Neural cell (in vitro differentiated cells): ENCODE measurements around the gene HEATR5A. TPM values are rescaled to one million over a fixed set of nuclear protein-coding genes. Genes with fewer than 3 reads are reported as not detected.

Experiments used
- H2AFZ ChIP-seq: fragments of 200-600, 300-800 bp; sonication (generic), shearing (Covaris generic); 2 replicates; pipeline ENCODE4 v1.6.0; 2014; ENCODE audit warnings: low read depth, mild to moderate bottlenecking, antibody characterized with exemption, low read length, moderate library complexity
- H3F3A ChIP-seq: fragments of 200-600 bp; shearing (Covaris generic); 2 replicates; pipeline ENCODE4 v1.6.1; 2016; ENCODE audit warnings: mild to moderate bottlenecking, moderate library complexity, mixed read lengths, antibody characterized with exemption, low read length; ENCODE audit not compliant: insufficient read depth, poor library complexity, severe bottlenecking
- H3K27ac ChIP-seq: fragments of 200-600, 300-800 bp; sonication (generic), shearing (Covaris generic); 2 replicates; pipeline ENCODE4 v1.5.1; 2014; ENCODE audit warnings: mild to moderate bottlenecking, low read length, moderate library complexity
- H3K27me3 ChIP-seq: fragments of 300-800, 200-600 bp; sonication (generic), shearing (Covaris generic); 2 replicates; pipeline ENCODE4 v1.6.0; 2014; ENCODE audit warnings: mild to moderate bottlenecking, low read depth, low read length, moderate library complexity; ENCODE audit not compliant: insufficient read depth
- H3K36me3 ChIP-seq: fragments of 300-800, 200-600 bp; sonication (generic), shearing (Covaris generic); 2 replicates; pipeline ENCODE4 v1.5.1; 2014; ENCODE audit warnings: mild to moderate bottlenecking, antibody characterized with exemption, low read length, moderate library complexity; ENCODE audit not compliant: insufficient read depth
- H3K4me2 ChIP-seq: fragments of 300-800, 200-600 bp; sonication (generic), shearing (Covaris generic); 2 replicates; pipeline ENCODE4 v1.6.0; 2014; ENCODE audit warnings: mild to moderate bottlenecking, low read length
- H3K4me3 ChIP-seq: fragments of 300-800, 200-600 bp; sonication (generic), shearing (Covaris generic); 2 replicates; pipeline ENCODE4 v1.5.1; 2014; ENCODE audit warnings: mild to moderate bottlenecking, low read length, moderate library complexity
- H3K79me2 ChIP-seq: fragments of 200-600 bp; shearing (Covaris generic); replicated peaks from 2 replicates; pipeline ENCODE4 v1.6.0; 2014; ENCODE audit warnings: mild to moderate bottlenecking, low read length, moderate library complexity; ENCODE audit not compliant: insufficient read depth
- H3K9ac ChIP-seq: fragments of 300-800, 200-600 bp; sonication (generic), shearing (Covaris generic); 2 replicates; pipeline ENCODE4 v1.6.1; 2016; ENCODE audit warnings: mild to moderate bottlenecking, low read length, mixed read lengths
- H3K9me2 ChIP-seq: fragments of 200-600 bp; shearing (Covaris generic); 2 replicates; pipeline ENCODE4 v1.6.1; 2016; ENCODE audit warnings: mild to moderate bottlenecking, low read length, mixed read lengths; ENCODE audit not compliant: insufficient read depth
- H3K9me3 ChIP-seq: fragments of 200-600, 300-800 bp; sonication (generic), shearing (Covaris generic); 2 replicates; pipeline ENCODE4 v1.6.1; 2016; ENCODE audit warnings: mild to moderate bottlenecking, mixed run types, low read length, moderate library complexity, mixed read lengths
- H4K20me1 ChIP-seq: fragments of 200-600 bp; shearing (Covaris generic); 2 replicates; pipeline ENCODE4 v1.6.1; 2016; ENCODE audit warnings: mild to moderate bottlenecking, mixed run types; ENCODE audit not compliant: insufficient read depth
- EP300 ChIP-seq: fragments of 450-650 bp; conservative IDR thresholded peaks from 2 replicates; pipeline ENCODE4 v1.6.1; 2014; ENCODE audit warnings: antibody characterized with exemption, mild to moderate bottlenecking, moderate library complexity; ENCODE audit not compliant: poor library complexity, severe bottlenecking
- EZH2 ChIP-seq: fragments of 200-600, 300-800 bp; shearing (Covaris generic), sonication (generic); IDR thresholded peaks from 2 replicates; pipeline ENCODE4 v1.6.1; 2014; ENCODE audit warnings: antibody characterized with exemption, low read length, borderline replicate concordance, mild to moderate bottlenecking; ENCODE audit not compliant: insufficient read depth, poor library complexity, severe bottlenecking
- MXI1 ChIP-seq: fragments of 450-650 bp; conservative IDR thresholded peaks from 2 replicates; pipeline ENCODE4 v1.6.1; 2014; ENCODE audit warnings: antibody characterized with exemption, mild to moderate bottlenecking; ENCODE audit not compliant: poor library complexity, severe bottlenecking
- POLR2AphosphoS5 ChIP-seq: IDR thresholded peaks from 2 replicates; pipeline ENCODE4 v1.6.1; 2012
- RAD21 ChIP-seq: fragments of 450-650 bp; conservative IDR thresholded peaks from 2 replicates; pipeline ENCODE4 v1.6.1; 2014; ENCODE audit warnings: antibody characterized with exemption, mild to moderate bottlenecking, moderate library complexity
- SMC3 ChIP-seq: fragments of 450-650 bp; conservative IDR thresholded peaks from 2 replicates; pipeline ENCODE4 v1.6.1; 2014; ENCODE audit warnings: antibody characterized with exemption, mild to moderate bottlenecking, moderate library complexity; ENCODE audit not compliant: poor library complexity
- TAF1 ChIP-seq: IDR thresholded peaks from 2 replicates; pipeline ENCODE4 v1.6.1; 2012; ENCODE audit warnings: low read depth
- polyA plus RNA-seq: library from polyadenylated mRNA; depleted of rRNA; stranded (reverse); fragments of >200 nt; gene quantifications from 2 replicates; pipeline ENCODE4 v1.2.3, GENCODE V29; 2014
- TF ChIP-seq, protein P1 (sequence below): IDR thresholded peaks from 2 replicates; pipeline ENCODE4 v1.6.1; 2012; ENCODE audit warnings: borderline replicate concordance

Gene HEATR5A
- polyA plus RNA-seq, 1 donor from 2014 or later = 5.2 TPM

DNA sequence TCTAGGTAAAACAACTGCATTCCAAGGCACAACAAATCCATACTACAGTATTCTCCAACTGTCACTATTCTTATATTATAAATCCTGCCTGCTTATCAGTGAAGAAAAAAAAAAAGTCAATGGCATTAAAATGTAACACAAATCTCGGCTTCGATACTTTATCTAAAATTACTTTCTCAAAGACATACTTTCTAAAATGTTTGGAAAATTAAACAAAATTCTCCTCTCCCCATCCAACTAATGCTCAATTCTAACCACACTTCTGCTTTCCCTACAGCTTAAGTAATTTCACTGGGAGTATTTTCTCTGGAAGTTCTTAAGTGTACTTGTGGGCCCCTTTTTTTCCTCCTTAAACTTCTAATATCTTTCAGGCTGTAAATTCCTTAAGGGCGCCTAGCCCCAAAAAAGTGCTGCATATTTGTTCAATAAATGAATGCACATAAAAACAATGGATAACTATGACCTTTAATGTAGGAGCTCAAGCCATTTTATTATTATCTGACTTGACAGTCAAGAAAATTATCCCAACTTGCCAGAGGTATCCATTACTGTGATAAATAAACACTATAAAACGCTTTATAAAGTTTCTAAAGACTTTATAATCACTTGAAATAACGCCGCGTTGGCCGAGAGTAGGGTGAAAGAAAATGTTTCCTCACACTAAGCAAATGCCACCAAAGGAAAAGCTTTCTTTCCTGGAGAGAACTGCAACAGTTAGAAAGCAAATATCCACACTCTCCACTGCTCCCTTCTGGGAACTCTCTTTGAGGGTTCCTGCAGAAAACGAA, 977 bp downstream of the HEATR5A start (continued):
- TF ChIP-seq, protein P1, sequence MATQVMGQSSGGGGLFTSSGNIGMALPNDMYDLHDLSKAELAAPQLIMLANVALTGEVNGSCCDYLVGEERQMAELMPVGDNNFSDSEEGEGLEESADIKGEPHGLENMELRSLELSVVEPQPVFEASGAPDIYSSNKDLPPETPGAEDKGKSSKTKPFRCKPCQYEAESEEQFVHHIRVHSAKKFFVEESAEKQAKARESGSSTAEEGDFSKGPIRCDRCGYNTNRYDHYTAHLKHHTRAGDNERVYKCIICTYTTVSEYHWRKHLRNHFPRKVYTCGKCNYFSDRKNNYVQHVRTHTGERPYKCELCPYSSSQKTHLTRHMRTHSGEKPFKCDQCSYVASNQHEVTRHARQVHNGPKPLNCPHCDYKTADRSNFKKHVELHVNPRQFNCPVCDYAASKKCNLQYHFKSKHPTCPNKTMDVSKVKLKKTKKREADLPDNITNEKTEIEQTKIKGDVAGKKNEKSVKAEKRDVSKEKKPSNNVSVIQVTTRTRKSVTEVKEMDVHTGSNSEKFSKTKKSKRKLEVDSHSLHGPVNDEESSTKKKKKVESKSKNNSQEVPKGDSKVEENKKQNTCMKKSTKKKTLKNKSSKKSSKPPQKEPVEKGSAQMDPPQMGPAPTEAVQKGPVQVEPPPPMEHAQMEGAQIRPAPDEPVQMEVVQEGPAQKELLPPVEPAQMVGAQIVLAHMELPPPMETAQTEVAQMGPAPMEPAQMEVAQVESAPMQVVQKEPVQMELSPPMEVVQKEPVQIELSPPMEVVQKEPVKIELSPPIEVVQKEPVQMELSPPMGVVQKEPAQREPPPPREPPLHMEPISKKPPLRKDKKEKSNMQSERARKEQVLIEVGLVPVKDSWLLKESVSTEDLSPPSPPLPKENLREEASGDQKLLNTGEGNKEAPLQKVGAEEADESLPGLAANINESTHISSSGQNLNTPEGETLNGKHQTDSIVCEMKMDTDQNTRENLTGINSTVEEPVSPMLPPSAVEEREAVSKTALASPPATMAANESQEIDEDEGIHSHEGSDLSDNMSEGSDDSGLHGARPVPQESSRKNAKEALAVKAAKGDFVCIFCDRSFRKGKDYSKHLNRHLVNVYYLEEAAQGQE = no peak

DNA sequence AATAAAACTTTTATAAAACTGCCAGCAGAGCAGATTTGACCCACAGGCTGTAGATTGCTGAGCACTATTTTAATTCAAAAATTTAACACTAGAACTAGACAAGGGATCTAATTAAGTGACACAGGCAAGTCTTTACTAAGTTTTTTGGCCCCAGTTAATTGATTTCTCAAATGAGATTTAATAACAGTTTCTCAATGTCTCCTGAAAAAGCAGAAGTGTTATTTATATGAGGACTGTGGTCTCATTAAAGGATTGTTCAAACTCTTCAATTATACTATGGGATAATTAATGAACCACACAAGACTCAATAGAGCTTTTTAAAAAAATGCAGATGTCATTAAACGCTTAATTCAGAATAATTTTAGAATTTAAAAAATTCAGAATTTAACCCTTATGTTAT, 1.9 kb downstream of the HEATR5A start:
- H3K79me2 ChIP-seq = peaks cover 3% of the 10 kb centered on the region

DNA sequence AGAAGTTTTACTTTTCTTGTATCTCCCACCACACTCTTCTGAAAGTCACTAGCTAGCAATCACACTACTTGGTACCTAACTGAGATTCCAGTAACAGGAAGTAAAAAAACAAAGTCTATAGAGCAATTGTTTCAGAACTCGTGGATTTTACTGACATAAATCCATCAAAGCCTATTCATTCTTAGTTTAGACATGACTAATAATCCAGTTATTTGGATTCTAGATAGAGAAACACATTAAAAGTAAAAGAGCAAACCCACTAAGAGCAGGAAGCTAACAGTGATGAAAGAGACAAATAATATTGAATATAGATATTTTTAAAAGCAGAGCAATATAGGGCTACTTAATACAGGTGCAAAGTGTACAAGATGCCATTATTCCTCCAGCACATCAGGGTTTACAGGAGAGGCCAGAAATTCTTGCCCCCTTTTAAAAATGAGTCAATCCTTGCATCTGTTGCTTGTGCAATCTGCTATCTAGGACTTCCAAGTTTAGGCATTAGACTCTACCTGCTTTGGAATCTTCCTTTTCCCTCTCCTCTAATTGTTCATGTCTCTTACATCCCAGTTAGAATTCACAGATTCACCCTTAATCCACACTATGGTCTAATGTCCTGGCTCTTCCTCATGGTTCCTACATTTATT, 6.0 kb downstream of the HEATR5A start:
- no peaks in the 10 kb centered on the region for H3K36me3 ChIP-seq
- H3K4me3 ChIP-seq = no peak overlapping the region
- H2AFZ ChIP-seq = no peak overlapping the region
- no peaks in the 10 kb centered on the region for H4K20me1 ChIP-seq
- H3K4me2 ChIP-seq = no peak overlapping the region
- H3K9ac ChIP-seq = no peak overlapping the region
- no peak overlapping the region for H3K27ac ChIP-seq
- H3K79me2 ChIP-seq = peaks cover 3% of the 10 kb centered on the region
- H3K27me3 ChIP-seq = no peaks in the 10 kb centered on the region
- no peaks in the 10 kb centered on the region for H3K9me3 ChIP-seq
- no peaks in the 10 kb centered on the region for H3F3A ChIP-seq
- no peaks in the 10 kb centered on the region for H3K9me2 ChIP-seq
- TF ChIP-seq EP300 (no peak), RAD21 (no peak), EZH2 (no peak), SMC3 (no peak), TAF1 (no peak), MXI1 (no peak), POLR2AphosphoS5 (no peak)
- TF ChIP-seq, protein P1 = no peak

More for the DNA sequence above, 1.9 kb downstream of the HEATR5A start:
- H3K27ac ChIP-seq = no peak overlapping the region
- TF ChIP-seq, protein P1 = no peak
- no peak for TF ChIP-seq EP300
- no peaks in the 10 kb centered on the region for H4K20me1 ChIP-seq
- H3K27me3 ChIP-seq = no peaks in the 10 kb centered on the region
- H3K36me3 ChIP-seq = no peaks in the 10 kb centered on the region
- no peaks in the 10 kb centered on the region for H3K9me2 ChIP-seq
- H3F3A ChIP-seq = no peaks in the 10 kb centered on the region
- H3K9me3 ChIP-seq = no peaks in the 10 kb centered on the region
- no peak overlapping the region for H3K9ac ChIP-seq
- no peak overlapping the region for H3K4me3 ChIP-seq
- H2AFZ ChIP-seq = no peak overlapping the region
- no peak overlapping the region for H3K4me2 ChIP-seq
